T-helper 2 cell treated with Interferon-gamma antibody and Interleukin-4, amounts not matched to agents 5 μg/mL and 100 μg/mL, for 36 hours (primary cell): Measurements from ENCODE around the gene RNF212.
A peak's percentile ranks its signal among the peaks of the same experiment; 100 is the strongest.

Experiments used
- DNase-seq: peaks from one replicate; pipeline ENCODE4 v3.0.0; 2021; ENCODE audit warnings: low spot score
- H3K27ac Mint-ChIP-seq: one replicate; pipeline ENCODE4 v1.8.0; 2021; ENCODE audit warnings: mild to moderate bottlenecking, mixed read lengths
- H3K27me3 Mint-ChIP-seq: one replicate; pipeline ENCODE4 v1.8.0; 2021; ENCODE audit warnings: low read depth, mixed read lengths
- H3K36me3 Mint-ChIP-seq: one replicate; pipeline ENCODE4 v1.8.0; 2021; ENCODE audit warnings: low read depth, mixed read lengths
- H3K4me1 Mint-ChIP-seq: one replicate; pipeline ENCODE4 v1.8.0; 2021; ENCODE audit warnings: low read depth, mixed read lengths
- H3K4me3 Mint-ChIP-seq: one replicate; pipeline ENCODE4 v1.8.0; 2022; ENCODE audit warnings: mild to moderate bottlenecking, moderate library complexity, mixed read lengths
- H3K9me3 Mint-ChIP-seq: one replicate; pipeline ENCODE4 v1.8.0; 2021; ENCODE audit warnings: mixed read lengths

RNF212 gene

GRCh38 chr4:1113311-1114009, at the start of gene RNF212:
Gene RNF212, minus strand, starts transcription at chr4:1113564. Its CDS starts 100 bp downstream, at chr4:1113464.
- H3K27me3 Mint-ChIP-seq: peaks cover 34% of the 10 kb centered on the region
- H3K9me3 Mint-ChIP-seq: no peaks in the 10 kb centered on the region
- H3K27ac Mint-ChIP-seq: peak within 1 kb of the TSS; percentile 9
- peak within 1 kb of the TSS; percentile 51 for H3K4me3 Mint-ChIP-seq
- no peaks in the 10 kb centered on the region for H3K36me3 Mint-ChIP-seq
- H3K4me1 Mint-ChIP-seq: no peaks in the 10 kb centered on the region
- DNase-seq: peak; percentile 21

DNA sequence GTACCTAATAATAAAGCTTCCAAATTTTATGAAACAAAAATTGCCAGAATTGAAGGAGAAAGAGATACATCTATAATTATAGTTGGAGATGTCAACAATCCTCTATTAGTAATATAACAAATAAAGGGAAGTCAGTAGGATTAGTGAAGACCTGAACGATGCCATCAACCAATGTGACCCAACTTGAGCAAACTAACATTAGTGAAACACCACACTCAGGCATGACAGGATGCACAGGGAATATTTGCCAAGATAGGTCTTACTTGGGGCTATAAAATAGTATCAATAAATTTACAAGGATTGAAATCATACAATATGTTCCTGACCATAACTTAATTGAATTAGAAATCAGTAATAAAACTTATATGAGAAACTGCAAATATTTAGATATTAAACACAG, 47.0 kb upstream of the RNF212 start:
- Mint-ChIP-seq H3K9me3 (peaks cover 15% of the 10 kb centered on the region), H3K27ac (no peak overlapping the region)

GRCh38 chr4:1156069-1156468, 42.7 kb upstream of the RNF212 start:
- Mint-ChIP-seq H3K9me3 (peaks cover 15% of the 10 kb centered on the region), H3K27ac (no peak overlapping the region), H3K27me3 (peaks cover 27% of the 10 kb centered on the region), H3K4me1 (no peaks in the 10 kb centered on the region), H3K4me3 (no peak overlapping the region), H3K36me3 (no peaks in the 10 kb centered on the region)
- DNase-seq: no peak

More for the DNA sequence above, 47.0 kb upstream of the RNF212 start:
- no peak overlapping the region for H3K4me3 Mint-ChIP-seq
- peaks cover 30% of the 10 kb centered on the region for H3K27me3 Mint-ChIP-seq
- no peak for DNase-seq
- H3K36me3 Mint-ChIP-seq: no peaks in the 10 kb centered on the region
- H3K4me1 Mint-ChIP-seq: peaks cover 9% of the 10 kb centered on the region

GRCh38 chr4:1155314-1155713, 42.0 kb upstream of the RNF212 start:
- Mint-ChIP-seq H3K27me3 (peaks cover 25% of the 10 kb centered on the region), H3K9me3 (peaks cover 15% of the 10 kb centered on the region), H3K27ac (no peak overlapping the region), H3K4me3 (no peak overlapping the region), H3K36me3 (no peaks in the 10 kb centered on the region), H3K4me1 (no peaks in the 10 kb centered on the region)
- DNase-seq: no peak

- no peak overlapping the region for H3K4me3 Mint-ChIP-seq
- peaks cover 25% of the 10 kb centered on the region for H3K27me3 Mint-ChIP-seq
- no peak overlapping the region for H3K27ac Mint-ChIP-seq
- H3K9me3 Mint-ChIP-seq: peaks cover 15% of the 10 kb centered on the region
- no peaks in the 10 kb centered on the region for H3K4me1 Mint-ChIP-seq
- no peaks in the 10 kb centered on the region for H3K36me3 Mint-ChIP-seq
- DNase-seq: no peak
Observed at GRCh38 chr4:1154523-1155182, 41.3 kb upstream of the RNF212 start.

GRCh38 chr4:1154126-1154522, 40.8 kb upstream of the RNF212 start:
- H3K4me1 Mint-ChIP-seq: no peaks in the 10 kb centered on the region
- H3K36me3 Mint-ChIP-seq: no peaks in the 10 kb centered on the region
- H3K27me3 Mint-ChIP-seq: peaks cover 25% of the 10 kb centered on the region
- H3K27ac Mint-ChIP-seq: no peak overlapping the region
- H3K9me3 Mint-ChIP-seq: peaks cover 15% of the 10 kb centered on the region
- H3K4me3 Mint-ChIP-seq: no peak overlapping the region
- DNase-seq: no peak

DNA sequence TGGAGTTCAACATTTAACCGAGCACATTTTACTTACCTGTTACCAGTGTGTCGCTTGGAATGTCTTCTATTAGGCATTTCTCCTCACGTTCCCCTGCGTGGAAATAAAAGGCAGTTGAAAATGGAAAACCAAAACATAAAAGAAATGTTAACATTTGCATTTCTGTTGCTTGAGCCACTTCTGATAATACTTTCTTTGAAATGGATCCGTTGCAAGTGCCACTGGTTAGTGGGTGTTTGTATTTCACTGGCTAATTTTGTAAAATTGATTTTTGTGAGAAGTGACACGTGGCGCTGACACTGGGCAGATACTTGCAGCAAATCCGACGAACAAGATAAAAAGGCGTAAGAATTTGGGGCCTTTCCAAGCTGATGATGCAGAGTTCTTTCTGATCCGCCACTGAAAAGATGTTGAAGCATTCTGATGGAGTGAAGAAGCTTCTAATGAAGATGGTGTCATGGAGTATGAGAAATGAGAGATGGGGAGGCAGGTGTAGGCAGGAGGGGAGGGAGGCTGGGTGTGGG, 40.3 kb upstream of the RNF212 start:
- Mint-ChIP-seq H3K4me3 (no peak overlapping the region), H3K9me3 (peaks cover 14% of the 10 kb centered on the region), H3K27me3 (peaks cover 25% of the 10 kb centered on the region), H3K4me1 (no peaks in the 10 kb centered on the region), H3K27ac (no peak overlapping the region), H3K36me3 (no peaks in the 10 kb centered on the region)
- DNase-seq: no peak

DNA sequence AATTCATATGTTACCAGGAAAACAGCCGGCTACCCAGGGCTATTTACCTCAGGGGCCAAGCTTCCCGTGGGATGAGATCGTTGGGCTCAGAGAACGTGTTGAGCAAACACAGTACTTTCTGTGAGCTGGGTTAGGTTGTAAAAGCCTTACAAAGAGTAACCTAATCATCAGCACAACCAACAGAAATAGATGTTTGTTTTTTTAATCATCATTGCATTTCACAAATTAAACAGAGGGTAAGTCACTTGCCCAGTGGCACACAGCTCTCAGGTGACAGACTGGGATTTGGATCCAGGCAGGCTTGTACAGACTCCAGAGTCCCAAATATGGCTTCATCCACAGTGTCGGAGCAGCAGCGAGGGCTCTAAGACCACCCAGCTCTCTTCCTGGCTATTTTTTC, 38.9 kb upstream of the RNF212 start:
- no peak overlapping the region for H3K27ac Mint-ChIP-seq
- no peaks in the 10 kb centered on the region for H3K36me3 Mint-ChIP-seq
- peaks cover under 1% of the 10 kb centered on the region for H3K9me3 Mint-ChIP-seq
- H3K4me1 Mint-ChIP-seq: no peaks in the 10 kb centered on the region
- no peak overlapping the region for H3K4me3 Mint-ChIP-seq
- H3K27me3 Mint-ChIP-seq: peaks cover 18% of the 10 kb centered on the region
- DNase-seq: no peak

GRCh38 chr4:1151541-1151940, 38.2 kb upstream of the RNF212 start:
- Mint-ChIP-seq H3K9me3 (no peaks in the 10 kb centered on the region), H3K36me3 (no peaks in the 10 kb centered on the region), H3K4me3 (no peak overlapping the region), H3K27ac (no peak overlapping the region), H3K27me3 (peaks cover 15% of the 10 kb centered on the region), H3K4me1 (no peaks in the 10 kb centered on the region)
- DNase-seq: no peak

DNA sequence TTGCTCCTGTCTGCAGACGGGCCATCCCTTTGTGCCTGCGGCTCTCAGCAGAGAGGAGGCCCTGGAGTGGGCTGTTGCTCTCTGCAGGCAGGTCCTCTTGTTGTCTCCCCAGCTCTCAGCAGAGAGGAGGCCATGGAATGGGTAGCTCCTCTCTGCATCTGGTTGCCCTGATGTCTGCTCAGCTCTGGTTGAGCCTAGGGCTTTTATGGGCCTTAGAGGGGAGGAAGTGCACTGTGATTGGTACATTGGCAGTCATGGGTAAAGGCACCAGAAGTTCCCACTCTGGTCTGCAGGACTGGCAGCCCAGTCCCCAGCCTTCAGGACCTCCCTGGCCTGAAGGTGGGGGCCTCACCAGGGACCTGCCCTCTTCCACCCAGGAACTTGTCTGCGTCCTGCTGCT, 37.5 kb upstream of the RNF212 start:
- H3K4me1 Mint-ChIP-seq: no peaks in the 10 kb centered on the region
- no peak overlapping the region for H3K27ac Mint-ChIP-seq
- no peak overlapping the region for H3K4me3 Mint-ChIP-seq
- peaks cover 15% of the 10 kb centered on the region for H3K27me3 Mint-ChIP-seq
- H3K9me3 Mint-ChIP-seq: no peaks in the 10 kb centered on the region
- no peak for DNase-seq
- no peaks in the 10 kb centered on the region for H3K36me3 Mint-ChIP-seq

DNA sequence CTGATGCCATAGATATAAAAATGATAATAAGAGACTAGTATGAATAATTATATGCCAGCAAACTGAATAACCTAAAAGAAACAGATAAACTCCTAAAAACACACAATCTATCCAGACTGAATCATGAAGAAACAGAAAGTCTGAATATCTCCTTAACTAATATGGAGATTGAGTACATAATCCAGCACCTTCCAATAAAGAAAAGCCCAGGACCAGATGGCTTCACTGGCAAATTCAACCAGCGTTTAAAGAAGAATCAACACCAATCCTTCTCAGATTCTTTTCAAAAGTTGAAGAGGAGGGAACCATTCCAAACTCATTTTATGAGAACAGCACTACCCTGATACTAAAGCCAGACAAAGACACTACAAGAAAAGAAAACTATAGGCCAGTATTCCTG, 26.5 kb upstream of the RNF212 start:
- H3K27me3 Mint-ChIP-seq: peaks cover 35% of the 10 kb centered on the region
- no peaks in the 10 kb centered on the region for H3K9me3 Mint-ChIP-seq
- no peak for DNase-seq
- H3K27ac Mint-ChIP-seq: no peak overlapping the region
- H3K36me3 Mint-ChIP-seq: peaks cover 2% of the 10 kb centered on the region
- H3K4me1 Mint-ChIP-seq: peaks cover 20% of the 10 kb centered on the region
- H3K4me3 Mint-ChIP-seq: no peak overlapping the region

DNA sequence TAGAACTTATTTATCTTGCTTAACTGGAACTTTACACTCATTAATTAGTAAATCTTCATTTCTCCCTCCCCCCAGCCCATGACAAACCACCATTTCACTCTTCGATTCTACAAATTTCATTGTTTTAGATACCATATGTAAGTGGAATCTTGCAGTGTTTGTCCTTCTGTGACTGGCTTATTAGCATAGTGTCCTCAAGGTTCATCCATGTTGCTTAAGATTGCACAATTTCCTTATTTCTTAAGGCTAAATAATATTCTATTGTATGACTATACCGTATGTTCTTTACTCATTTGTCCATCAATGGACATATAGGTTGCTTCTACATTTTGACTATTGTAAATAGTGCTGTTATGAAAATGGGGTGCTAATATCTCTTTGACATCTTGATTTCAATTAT, 24.5 kb upstream of the RNF212 start:
- Mint-ChIP-seq H3K27me3 (peaks cover 29% of the 10 kb centered on the region), H3K36me3 (peaks cover 2% of the 10 kb centered on the region), H3K4me3 (peak overlapping the region; percentile 83), H3K4me1 (peaks cover 20% of the 10 kb centered on the region), H3K27ac (peak overlapping the region; percentile 0), H3K9me3 (no peaks in the 10 kb centered on the region)
- no peak for DNase-seq

DNA sequence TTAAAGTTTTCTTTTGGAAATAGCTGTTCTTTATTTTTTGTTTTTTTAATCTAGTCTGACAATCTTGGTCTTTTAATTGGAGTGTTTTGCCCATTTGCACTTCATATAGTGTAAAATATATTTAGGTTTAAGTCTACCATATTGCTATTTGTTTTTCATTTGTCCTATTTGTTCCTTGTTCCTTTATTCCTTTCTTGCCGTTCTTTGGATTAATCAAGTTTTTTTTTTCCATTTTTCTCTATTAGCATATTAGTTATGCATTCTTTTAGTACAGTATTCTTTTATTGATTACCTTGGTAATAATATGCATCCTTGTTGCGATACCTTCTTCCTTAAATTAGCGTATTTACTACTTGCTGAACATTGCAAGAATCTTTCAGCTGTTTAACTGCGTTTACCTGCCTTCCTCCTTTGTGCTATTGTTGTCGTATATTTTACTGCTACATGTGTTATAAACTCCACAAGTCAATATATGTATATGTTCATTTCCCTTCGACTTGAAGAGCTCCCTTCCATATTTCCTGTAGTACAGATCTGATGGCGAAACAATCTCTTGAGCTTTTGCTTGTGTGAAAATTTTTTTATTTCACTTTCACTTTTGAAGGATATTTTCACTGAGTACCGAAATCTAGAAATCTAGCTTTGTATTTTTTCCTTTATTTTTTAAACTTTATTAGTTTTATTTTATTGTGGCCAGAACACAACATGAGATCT, 23.9 kb upstream of the RNF212 start:
- peaks cover 24% of the 10 kb centered on the region for H3K27me3 Mint-ChIP-seq
- H3K27ac Mint-ChIP-seq: peak overlapping the region; percentile 79
- H3K4me3 Mint-ChIP-seq: peak overlapping the region; percentile 83
- no peaks in the 10 kb centered on the region for H3K9me3 Mint-ChIP-seq
- peaks cover 18% of the 10 kb centered on the region for H3K4me1 Mint-ChIP-seq
- H3K36me3 Mint-ChIP-seq: peaks cover 2% of the 10 kb centered on the region
- DNase-seq: no peak

- H3K27ac Mint-ChIP-seq: peak overlapping the region; percentile 43
- peaks cover 18% of the 10 kb centered on the region for H3K4me1 Mint-ChIP-seq
- no peak for DNase-seq
- peak overlapping the region; percentile 30 for H3K4me3 Mint-ChIP-seq
- H3K27me3 Mint-ChIP-seq: peaks cover 16% of the 10 kb centered on the region
- H3K36me3 Mint-ChIP-seq: peaks cover 2% of the 10 kb centered on the region
- no peaks in the 10 kb centered on the region for H3K9me3 Mint-ChIP-seq
Observed at GRCh38 chr4:1136048-1136447, 22.7 kb upstream of the RNF212 start.
